Suprapubic skin (tissue), 4 donors: ENCODE data around the gene KBTBD13. TPM values are rescaled to one million over a fixed set of nuclear protein-coding genes. Genes with fewer than 3 reads are reported as not detected.
"Not testable (repeated sequence)": the region's sequence is repeated elsewhere in the genome, so short reads cannot be mapped to it uniquely, and the experiment has no call there.

ENCODE experiments used
- DNase-seq, 2 donors: peaks; one replicate each; pipeline ENCODE4 v3.0.0-alpha.2; 2019; ENCODE audit warnings: low spot score in 2 of 2
- H3K27ac ChIP-seq: fragments of 200-600 bp; sonication (generic); one replicate; pipeline ENCODE4 v1.5.1; 2019
- H3K27me3 ChIP-seq: fragments of 200-600 bp; sonication (generic); one replicate; pipeline ENCODE4 v1.5.1; 2019
- H3K36me3 ChIP-seq: fragments of 200-600 bp; sonication (generic); one replicate; pipeline ENCODE4 v1.5.1; 2019
- H3K4me1 ChIP-seq: fragments of 200-600 bp; sonication (generic); one replicate; pipeline ENCODE4 v1.5.1; 2019
- H3K4me3 ChIP-seq: fragments of 200-600 bp; sonication (generic); one replicate; pipeline ENCODE4 v1.5.1; 2019; ENCODE audit warnings: mild to moderate bottlenecking
- H3K9me3 ChIP-seq: fragments of 200-600 bp; sonication (generic); one replicate; pipeline ENCODE4 v1.5.1; 2019
- CTCF ChIP-seq, 2 donors: fragments of 200-600 bp in 1 of 2; fragments of 450-650 bp in 1 of 2; sonication (generic) in 1 of 2; IDR thresholded peaks; one replicate each; pipeline ENCODE4 v1.5.1; 2016 to 2019; ENCODE audit warnings: antibody characterized with exemption in 2 of 2, mild to moderate bottlenecking in 1 of 2, moderate library complexity in 1 of 2
- EP300 ChIP-seq: sonication (generic); formaldehyde crosslinking; IDR thresholded peaks from one replicate; pipeline ENCODE4 v1.6.1; 2017; ENCODE audit warnings: antibody characterized with exemption
- POLR2A ChIP-seq, 2 donors: fragments of 450-650 bp; IDR thresholded peaks; one replicate each; pipeline ENCODE4 v1.6.1; 2017; ENCODE audit warnings: antibody characterized with exemption in 2 of 2, mild to moderate bottlenecking in 2 of 2, moderate library complexity in 2 of 2
- POLR2AphosphoS5 ChIP-seq, 3 donors: sonication (generic); formaldehyde crosslinking; IDR thresholded peaks; one replicate each; pipeline ENCODE4 v1.6.1; 2017; ENCODE audit warnings: antibody characterized with exemption in 3 of 3
- WGBS: methylation state at CpG from one replicate; pipeline ENCODE4 v1.1.5; 2018; 5-methylcytosine and 5-hydroxymethylcytosine counted together
- total RNA-seq, 4 donors: library from RNA; depleted of rRNA; stranded (reverse); fragments of >200 nt; gene quantifications; one replicate each; pipeline ENCODE4 v1.1.0, GENCODE V29; 2016

The KBTBD13 gene
- total RNA-seq, 4 donors from 2014 or later = not detected

DNA sequence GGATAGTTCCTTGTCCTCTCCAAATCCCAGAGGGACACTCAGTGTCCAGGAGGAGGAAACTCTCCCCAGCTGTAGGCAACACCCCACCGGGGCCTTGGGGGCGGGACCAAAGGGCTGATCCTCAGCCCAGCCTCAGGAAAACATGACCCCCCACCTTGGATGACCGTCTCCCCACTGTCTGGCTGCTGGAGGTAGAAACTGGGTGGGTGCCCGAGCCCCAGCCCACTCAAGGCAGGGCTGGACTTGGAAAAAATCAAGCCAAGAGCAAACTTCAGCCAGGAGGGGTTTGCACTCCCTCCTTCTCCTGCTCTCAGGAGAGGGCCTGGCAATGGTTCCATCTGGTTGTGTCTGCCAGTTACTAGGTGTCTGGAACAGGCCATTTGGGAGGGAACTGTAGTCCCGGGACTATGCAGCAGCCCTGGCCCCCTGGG lies 5.2 kb upstream of the KBTBD13 start:
- no peak for DNase-seq
- 58% methylated on average over 2 of the region's 5 CpGs for WGBS

GRCh38 chr15:65072027-65072426 lies 4.5 kb upstream of the KBTBD13 start:
- no peak for DNase-seq
- TF ChIP-seq CTCF (IDR thresholded peaks at IDR 0.05) (no peak), POLR2A (IDR thresholded peaks at IDR 0.05) (no peak), EP300 (no peak), POLR2AphosphoS5 (IDR thresholded peaks at IDR 0.05) (no peak)
- WGBS = 50% methylated on average over 1 of the region's 1 CpG
- no peaks in the 10 kb centered on the region for H3K9me3 ChIP-seq
- no peaks in the 10 kb centered on the region for H3K36me3 ChIP-seq
- peaks cover 31% of the 10 kb centered on the region for H3K4me1 ChIP-seq
- H3K27ac ChIP-seq = peak overlapping the region; percentile 7
- H3K4me3 ChIP-seq = no peak overlapping the region
- H3K27me3 ChIP-seq = peaks cover 19% of the 10 kb centered on the region

More for the DNA sequence above, 5.2 kb upstream of the KBTBD13 start:
- no peak overlapping the region for H3K4me3 ChIP-seq
- no peaks in the 10 kb centered on the region for H3K36me3 ChIP-seq
- peaks cover 31% of the 10 kb centered on the region for H3K4me1 ChIP-seq
- H3K27me3 ChIP-seq = peaks cover 19% of the 10 kb centered on the region
- TF ChIP-seq EP300 (no peak), POLR2AphosphoS5 (IDR thresholded peaks at IDR 0.05) (no peak), POLR2A (IDR thresholded peaks at IDR 0.05) (no peak), CTCF (IDR thresholded peaks at IDR 0.05) (no peak)
- H3K9me3 ChIP-seq = no peaks in the 10 kb centered on the region
- H3K27ac ChIP-seq = peak overlapping the region; percentile 7

DNA sequence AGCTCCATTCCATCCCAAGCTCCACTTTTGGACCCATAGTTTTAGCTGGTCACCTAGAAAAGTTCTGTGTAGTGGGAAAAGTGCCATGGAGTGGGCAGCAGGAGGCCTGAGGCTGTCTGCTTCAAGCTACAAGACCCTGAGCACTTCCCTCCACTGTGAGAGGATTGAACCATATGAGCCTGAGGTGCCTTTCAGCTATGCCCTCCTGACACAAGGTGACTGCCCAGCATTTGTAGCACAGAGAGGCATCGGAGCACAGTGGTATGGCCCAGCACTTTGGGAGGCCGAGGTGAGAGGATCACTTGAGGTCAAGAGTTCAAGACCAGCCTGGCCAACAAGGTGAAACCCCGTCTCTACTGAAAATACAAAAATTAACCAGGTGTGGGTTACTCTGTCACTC lies 3.9 kb upstream of the KBTBD13 start:
- H3K27me3 ChIP-seq = peaks cover 19% of the 10 kb centered on the region
- H3K4me1 ChIP-seq = peaks cover 27% of the 10 kb centered on the region
- no peak overlapping the region for H3K4me3 ChIP-seq
- H3K27ac ChIP-seq = no peak overlapping the region
- no peaks in the 10 kb centered on the region for H3K9me3 ChIP-seq
- no peaks in the 10 kb centered on the region for H3K36me3 ChIP-seq
- no peak for TF ChIP-seq EP300
- TF ChIP-seq CTCF (IDR thresholded peaks at IDR 0.05) = no peak
- TF ChIP-seq POLR2A (IDR thresholded peaks at IDR 0.05) = no peak
- 80% methylated on average over 3 of the region's 3 CpGs for WGBS
- DNase-seq = no peak

GRCh38 chr15:65074946-65075345 lies 1.6 kb upstream of the KBTBD13 start:
- H3K36me3 ChIP-seq, DNase-seq, H3K9me3 ChIP-seq, H3K27ac ChIP-seq, H3K4me3 ChIP-seq: not testable (repeated sequence)
- Histone ChIP-seq H3K27me3 (peaks cover 16% of the 10 kb centered on the region), H3K4me1 (peaks cover 17% of the 10 kb centered on the region)
- 91% methylated on average over 9 of the region's 22 CpGs for WGBS

GRCh38 chr15:65075607-65076395 lies 745 bp upstream of the KBTBD13 start:
- not testable (repeated sequence) for H3K27ac ChIP-seq, H3K9me3 ChIP-seq, DNase-seq, H3K36me3 ChIP-seq, H3K4me3 ChIP-seq
- 87% methylated on average over 11 of the region's 12 CpGs for WGBS
- H3K4me1 ChIP-seq = peaks cover 17% of the 10 kb centered on the region
- peaks cover 16% of the 10 kb centered on the region for H3K27me3 ChIP-seq

DNA sequence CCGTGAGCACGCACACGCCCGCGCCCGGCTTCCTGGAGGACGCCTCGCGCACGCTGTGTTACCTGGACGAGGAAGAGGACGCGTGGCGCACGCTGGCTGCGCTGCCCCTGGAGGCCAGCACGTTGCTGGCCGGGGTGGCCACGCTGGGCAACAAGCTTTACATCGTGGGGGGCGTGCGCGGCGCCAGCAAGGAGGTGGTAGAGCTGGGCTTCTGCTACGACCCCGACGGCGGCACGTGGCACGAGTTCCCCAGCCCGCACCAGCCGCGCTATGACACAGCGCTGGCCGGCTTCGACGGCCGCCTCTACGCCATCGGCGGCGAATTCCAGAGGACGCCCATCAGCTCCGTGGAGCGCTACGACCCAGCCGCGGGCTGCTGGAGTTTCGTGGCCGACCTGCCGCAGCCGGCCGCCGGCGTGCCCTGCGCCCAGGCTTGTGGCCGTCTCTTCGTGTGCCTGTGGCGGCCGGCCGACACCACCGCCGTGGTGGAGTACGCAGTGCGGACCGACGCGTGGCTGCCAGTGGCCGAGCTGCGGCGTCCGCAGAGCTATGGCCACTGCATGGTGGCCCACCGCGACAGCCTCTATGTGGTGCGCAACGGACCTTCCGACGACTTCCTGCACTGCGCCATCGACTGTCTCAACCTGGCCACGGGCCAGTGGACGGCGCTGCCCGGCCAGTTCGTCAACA lies 890 bp downstream of the KBTBD13 start:
- Histone ChIP-seq H3K4me1 (peaks cover 12% of the 10 kb centered on the region), H3K27me3 (peaks cover 16% of the 10 kb centered on the region), H3K36me3 (no peaks in the 10 kb centered on the region), H3K27ac (no peak overlapping the region), H3K4me3 (no peak overlapping the region), H3K9me3 (no peaks in the 10 kb centered on the region)
- WGBS = 45% methylated on average over 39 of the region's 85 CpGs
- no peak for DNase-seq
- TF ChIP-seq EP300 = no peak
- TF ChIP-seq POLR2A (IDR thresholded peaks at IDR 0.05) = no peak
- no peak for TF ChIP-seq POLR2AphosphoS5 (IDR thresholded peaks at IDR 0.05)
- TF ChIP-seq CTCF (IDR thresholded peaks at IDR 0.05) = no peak
